CD4-positive, alpha-beta T cell treated with Interferon alpha-2 for 1 hour (primary cell): ENCODE results near the gene WDR6.
"Not testable (repeated sequence)": the region's sequence is repeated elsewhere in the genome, so short reads cannot be mapped to it uniquely, and the experiment has no call there.

Experiments used
- DNase-seq, 2 donors: peaks; one replicate each; pipeline ENCODE4 v3.0.0-alpha.2; 2020 to 2022

Gene WDR6

DNA sequence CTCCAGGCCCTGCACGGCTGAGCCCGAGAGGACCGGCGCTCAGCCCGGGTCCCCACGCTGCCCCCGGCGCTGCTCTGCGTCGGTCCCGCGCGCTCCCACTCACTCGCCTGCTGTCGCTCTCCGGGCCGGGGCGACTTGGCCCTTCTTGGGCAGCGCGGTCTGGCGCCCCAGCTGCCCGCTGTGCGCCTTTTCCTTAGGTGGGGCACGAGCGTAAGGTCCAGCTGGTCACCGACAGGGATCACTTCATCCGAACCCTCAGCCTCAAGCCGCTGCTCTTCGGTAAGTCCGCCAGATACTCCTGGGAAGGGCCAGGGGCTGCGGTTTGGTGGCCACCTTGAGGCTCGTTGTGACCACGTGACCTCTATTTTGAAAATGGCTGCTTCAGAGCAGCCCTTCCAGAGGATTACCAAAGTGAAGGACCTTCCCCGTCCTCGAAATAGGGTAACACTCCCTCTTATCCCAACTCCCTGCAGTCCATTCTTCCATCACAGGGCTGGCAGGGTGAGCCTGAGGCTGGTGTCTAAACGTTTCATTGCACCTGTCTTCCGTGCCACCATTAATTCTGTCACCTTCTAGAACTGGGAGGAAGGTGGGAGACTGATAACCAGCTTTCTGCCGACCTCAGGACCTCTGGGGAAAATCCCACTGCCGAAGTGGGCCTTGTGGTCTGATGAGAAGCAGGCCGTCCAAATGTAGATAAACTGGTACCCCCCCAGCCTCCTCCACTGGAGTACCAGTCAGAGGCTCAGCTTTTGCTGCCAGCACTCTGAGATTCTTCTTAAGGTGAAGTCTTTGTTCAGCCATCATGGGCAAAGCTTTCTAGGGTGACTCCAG is 16.3 kb upstream of the WDR6 start:
- peak in 1 of 2 donors; percentile 50 for DNase-seq

- no peak for DNase-seq
These were observed 15.2 kb upstream of the WDR6 start for GRCh38 chr3:48991851-48992545.

- no peak for DNase-seq
These were observed 13.4 kb upstream of the WDR6 start for GRCh38 chr3:48993834-48994233.

DNA sequence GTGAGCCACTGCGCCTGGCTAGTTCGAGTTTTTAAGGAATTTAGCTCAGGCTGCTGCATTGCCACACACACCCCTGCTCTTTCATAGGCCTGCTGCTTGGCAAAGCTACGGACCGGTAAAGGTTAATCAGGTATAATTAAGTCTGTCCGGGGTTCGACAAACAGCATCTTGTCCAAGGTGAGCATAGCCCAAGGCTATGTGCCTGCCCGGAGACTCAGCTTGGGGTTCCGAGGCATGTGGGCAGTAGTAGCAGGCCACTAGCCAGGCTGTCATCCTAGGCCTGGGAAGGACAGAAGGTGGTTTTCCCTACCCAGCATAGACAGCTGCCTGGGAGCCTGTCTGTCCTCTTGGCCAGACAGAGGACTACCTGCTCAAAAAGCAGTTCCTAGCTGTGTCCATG is 10.6 kb upstream of the WDR6 start:
- no peak for DNase-seq

DNA sequence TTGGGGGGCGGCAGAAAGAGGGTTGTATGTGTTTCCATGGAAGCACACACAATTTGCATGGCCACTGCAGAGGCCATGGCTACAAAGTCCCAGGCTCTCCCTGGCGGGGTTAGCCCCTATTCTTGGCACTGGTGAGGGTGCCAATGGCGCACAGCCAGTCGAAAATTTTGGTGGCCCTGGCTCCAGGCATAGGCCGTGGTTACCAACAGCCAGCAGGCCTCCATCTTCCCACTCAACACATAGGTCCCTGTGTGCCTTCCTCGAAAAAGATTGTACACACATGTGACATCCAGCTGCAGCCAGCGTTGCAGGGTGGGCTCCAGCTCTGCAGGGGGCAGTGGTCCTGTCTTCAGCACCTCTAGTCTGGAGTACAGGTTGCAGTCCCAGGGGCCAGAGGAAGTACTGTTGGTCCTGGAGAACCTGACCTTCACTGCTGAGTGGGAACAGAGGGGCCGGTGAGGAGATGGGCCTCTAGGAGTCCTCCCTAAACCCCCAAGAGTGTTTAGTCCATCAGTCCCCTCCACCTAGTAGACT is 10.0 kb upstream of the WDR6 start:
- no peak for DNase-seq

- no peak for DNase-seq
These were observed 9.2 kb upstream of the WDR6 start for GRCh38 chr3:48997714-48998637.

DNA sequence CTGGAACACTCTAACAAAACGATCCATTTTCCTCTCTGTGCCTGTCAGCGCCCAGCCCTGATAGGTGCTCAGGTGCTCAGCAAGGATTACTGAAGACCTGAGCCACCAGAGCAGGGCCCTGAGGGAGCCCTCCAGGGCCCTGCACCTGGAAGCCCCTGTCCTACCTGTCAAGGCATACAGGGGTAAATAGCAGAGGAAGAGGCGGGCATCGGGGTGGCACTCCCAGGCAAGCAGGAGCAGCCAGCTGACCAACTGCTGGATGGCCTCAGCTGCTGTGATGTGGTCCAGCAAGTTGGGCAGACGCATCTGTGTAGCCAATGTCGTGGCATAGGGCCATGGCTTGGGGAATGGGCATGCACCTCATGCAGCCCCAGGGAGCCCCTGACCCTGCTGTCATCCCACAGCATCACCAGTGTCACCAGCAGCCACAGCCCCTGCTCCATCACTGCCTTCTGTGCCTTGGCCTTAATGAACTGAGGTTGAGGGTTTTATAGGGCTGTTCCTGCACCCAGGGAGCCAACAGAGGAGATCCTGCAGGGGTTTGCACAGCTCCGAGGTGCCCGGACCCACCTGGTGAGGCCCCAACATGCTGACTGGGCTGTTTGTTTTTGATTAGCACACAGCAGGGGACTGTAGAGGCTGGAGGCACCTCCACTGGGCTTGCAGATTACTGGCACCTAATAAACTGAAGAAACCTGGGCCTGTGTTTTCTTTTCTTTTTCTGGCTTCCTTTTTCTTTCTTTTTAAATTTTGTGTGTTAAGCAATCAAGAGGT is 7.9 kb upstream of the WDR6 start:
- DNase-seq, result no peak

DNA sequence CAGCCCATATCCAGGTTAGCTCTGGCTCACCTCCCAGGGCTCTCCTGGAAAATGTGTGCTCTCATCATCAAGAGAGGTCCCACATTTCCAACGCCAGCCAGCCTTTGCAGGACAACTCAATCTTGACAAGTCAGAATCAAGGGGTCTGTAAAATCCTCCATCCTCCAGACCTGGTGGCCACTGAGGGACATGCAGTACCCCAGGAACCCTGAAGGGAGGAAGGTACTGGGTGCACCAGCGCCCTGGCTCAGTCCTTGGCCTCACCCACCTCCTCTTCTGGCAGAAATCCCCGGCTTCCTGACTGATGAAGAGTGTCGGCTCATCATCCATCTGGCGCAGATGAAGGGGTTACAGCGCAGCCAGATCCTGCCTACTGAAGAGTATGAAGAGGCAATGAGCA is 6.0 kb upstream of the WDR6 start:
- DNase-seq, result no peak

GRCh38 chr3:49004352-49005302 is 2.6 kb upstream of the WDR6 start:
- DNase-seq, result no peak

DNA sequence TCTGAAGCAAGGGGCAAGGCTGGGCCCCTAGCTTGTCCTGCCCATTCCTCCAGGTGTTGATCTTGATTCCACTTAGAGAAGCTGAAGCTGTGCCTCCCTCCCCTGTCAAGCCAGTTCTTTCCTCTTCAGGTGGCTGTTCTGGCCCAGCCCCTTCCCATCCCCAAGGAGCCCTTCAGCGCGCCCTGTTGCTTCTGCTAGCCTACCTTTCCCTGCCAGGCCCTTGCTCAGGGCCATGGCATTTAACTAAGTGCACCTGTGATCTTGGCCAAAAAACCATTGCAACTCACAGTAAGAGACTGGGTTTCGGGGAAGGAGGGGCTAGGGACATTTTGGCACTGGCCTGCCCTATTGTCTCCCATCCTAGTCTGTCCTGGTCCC is 1.9 kb upstream of the WDR6 start:
- DNase-seq, result no peak

DNA sequence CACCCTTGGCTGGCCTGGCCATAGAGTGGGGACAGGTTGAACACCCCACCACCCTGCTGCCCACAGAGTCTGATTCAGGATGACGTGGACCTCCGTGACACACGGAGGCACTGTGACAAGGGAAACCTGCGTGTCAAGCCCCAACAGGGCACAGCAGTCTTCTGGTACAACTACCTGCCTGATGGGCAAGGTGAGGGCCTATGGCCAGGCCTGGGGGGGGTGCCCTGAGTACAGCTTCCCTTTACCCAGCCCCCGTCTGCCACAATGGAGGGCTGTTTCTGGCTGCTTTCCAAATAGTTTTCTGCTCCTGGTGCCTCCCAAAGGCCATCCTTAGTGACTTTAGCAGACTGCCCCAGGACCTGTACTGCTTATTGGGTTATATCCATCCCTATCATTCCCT is 1.2 kb upstream of the WDR6 start:
- no peak for DNase-seq

GRCh38 chr3:49006408-49007067 is 653 bp upstream of the WDR6 start:
- peak in 1 of 2 donors; percentile 23 for DNase-seq

GRCh38 chr3:49007771-49008528 is 759 bp downstream of the WDR6 start:
- peak; percentile 87 to 93 for DNase-seq

GRCh38 chr3:49008627-49009026 is 1.4 kb downstream of the WDR6 start:
- DNase-seq, result not testable (repeated sequence)

DNA sequence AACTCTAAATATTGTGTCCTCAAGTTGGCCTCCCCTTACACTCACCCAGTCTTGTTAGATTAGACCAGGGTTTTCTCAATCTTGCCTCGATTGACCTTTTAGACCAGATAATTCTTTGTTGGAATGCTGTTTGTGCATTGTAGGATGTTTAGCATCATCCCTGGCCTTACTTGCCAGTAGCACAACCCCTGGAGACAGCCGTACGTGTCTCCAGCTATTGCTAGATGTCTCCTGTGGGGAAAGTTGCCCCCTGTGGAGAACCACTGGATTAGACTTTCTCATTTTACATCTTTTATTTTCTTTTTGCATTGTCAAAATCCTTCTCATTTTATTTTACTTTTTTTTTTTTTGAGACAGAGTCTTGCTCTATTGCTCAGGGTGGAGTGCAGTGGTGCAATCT is 2.2 kb downstream of the WDR6 start:
- no peak for DNase-seq

DNA sequence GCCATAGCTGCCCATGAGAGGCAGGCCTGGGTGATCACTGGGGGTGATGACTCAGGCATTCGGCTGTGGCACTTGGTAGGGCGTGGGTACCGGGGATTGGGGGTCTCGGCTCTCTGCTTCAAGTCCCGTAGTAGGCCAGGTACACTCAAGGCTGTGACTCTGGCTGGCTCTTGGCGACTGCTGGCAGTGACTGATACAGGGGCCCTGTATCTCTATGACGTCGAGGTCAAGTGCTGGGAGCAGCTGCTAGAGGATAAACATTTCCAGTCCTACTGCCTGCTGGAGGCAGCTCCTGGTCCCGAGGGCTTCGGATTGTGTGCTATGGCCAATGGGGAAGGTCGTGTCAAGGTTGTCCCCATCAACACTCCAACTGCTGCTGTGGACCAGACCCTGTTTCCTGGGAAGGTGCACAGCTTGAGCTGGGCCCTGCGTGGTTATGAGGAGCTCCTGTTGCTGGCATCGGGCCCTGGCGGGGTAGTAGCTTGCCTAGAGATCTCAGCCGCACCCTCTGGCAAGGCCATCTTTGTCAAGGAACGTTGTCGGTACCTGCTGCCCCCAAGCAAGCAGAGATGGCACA is 5.3 kb downstream of the WDR6 start:
- no peak for DNase-seq

DNA sequence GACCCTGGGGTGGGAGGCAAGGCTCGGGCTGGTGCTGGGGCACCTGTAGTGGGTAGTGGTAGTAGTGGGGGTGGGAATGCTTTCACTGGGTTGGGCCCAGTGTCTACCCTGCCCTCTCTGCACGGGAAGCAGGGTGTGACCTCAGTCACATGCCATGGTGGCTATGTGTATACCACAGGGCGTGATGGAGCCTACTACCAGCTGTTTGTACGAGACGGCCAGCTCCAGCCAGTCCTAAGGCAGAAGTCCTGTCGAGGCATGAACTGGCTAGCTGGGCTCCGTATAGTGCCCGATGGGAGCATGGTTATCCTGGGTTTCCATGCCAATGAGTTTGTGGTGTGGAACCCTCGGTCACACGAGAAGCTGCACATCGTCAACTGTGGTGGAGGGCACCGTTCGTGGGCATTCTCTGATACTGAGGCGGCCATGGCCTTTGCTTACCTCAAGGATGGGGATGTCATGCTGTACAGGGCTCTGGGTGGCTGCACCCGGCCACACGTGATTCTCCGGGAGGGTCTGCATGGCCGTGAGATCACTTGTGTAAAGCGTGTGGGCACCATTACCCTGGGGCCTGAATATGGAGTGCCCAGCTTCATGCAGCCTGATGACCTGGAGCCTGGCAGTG is 6.0 kb downstream of the WDR6 start:
- DNase-seq, result no peak

DNA sequence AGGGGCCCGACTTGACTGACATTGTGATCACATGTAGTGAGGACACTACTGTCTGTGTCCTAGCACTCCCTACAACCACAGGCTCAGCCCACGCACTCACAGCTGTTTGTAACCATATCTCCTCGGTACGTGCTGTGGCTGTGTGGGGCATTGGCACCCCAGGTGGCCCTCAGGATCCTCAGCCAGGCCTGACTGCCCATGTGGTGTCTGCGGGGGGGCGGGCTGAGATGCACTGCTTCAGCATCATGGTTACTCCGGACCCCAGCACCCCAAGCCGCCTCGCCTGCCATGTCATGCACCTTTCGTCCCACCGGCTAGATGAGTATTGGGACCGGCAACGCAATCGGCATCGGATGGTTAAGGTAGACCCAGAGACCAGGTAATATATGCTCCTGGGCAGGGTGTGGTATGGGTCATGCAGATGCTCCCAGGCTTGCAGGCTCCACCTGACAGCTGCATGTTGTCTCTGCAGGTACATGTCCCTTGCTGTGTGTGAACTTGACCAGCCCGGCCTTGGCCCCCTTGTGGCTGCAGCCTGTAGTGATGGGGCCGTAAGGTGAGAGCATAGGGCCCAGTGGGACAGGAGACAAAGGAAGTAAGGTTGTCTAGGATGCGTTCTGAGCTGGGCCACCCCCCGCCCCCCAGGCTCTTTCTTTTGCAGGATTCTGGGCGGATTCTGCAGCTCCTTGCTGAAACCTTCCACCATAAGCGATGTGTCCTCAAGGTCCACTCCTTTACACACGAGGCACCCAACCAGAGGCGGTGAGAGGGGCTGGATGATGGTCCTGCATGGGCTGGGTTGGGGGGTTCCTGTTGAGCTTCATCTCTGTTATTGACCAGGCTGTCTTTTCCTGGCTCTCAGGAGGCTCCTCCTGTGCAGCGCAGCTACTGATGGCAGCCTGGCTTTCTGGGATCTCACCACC is 6.8 kb downstream of the WDR6 start:
- peak; percentile 50 to 68 for DNase-seq
